Measurements from ENCODE around the gene SEPTIN8.

DNA sequence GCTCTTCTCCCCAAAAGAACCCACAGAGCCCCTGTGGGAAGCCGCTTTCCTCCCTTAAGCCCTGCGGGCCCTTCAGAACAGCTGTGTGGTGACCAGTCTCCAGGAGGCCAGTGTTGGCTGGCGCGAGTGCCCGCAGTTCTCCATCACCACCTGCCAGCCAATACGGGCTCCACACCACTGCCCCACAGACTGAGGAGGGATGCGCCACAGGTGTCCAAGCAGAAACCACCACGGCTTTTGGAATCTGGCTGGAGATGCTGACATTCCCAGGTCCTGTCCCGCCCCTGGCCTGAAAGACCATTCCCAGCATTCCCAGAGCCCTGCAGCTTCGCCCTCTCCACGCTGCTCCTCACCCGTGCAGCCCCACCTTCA, 17.0 kb downstream of the SEPTIN8 start:
- TF ChIP-seq, protein P1, sequence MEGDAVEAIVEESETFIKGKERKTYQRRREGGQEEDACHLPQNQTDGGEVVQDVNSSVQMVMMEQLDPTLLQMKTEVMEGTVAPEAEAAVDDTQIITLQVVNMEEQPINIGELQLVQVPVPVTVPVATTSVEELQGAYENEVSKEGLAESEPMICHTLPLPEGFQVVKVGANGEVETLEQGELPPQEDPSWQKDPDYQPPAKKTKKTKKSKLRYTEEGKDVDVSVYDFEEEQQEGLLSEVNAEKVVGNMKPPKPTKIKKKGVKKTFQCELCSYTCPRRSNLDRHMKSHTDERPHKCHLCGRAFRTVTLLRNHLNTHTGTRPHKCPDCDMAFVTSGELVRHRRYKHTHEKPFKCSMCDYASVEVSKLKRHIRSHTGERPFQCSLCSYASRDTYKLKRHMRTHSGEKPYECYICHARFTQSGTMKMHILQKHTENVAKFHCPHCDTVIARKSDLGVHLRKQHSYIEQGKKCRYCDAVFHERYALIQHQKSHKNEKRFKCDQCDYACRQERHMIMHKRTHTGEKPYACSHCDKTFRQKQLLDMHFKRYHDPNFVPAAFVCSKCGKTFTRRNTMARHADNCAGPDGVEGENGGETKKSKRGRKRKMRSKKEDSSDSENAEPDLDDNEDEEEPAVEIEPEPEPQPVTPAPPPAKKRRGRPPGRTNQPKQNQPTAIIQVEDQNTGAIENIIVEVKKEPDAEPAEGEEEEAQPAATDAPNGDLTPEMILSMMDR (conservative IDR thresholded peaks at IDR 0.05; ENCODE audit: low read length) = no peak
- no peak for TF ChIP-seq EZH2phosphoT487 (IDR thresholded peaks at IDR 0.05; ENCODE audit: borderline replicate concordance, low read depth, low read length)
